GM23248 (cell line): ENCODE results near the gene FXR2.

ENCODE experiments used
- EZH2 ChIP-seq: fragments of 200-600 bp; sonication (generic); IDR thresholded peaks from 2 replicates; pipeline ENCODE4 v1.6.1; 2018; ENCODE audit warnings: antibody characterized with exemption, mild to moderate bottlenecking; ENCODE audit not compliant: insufficient read depth, poor library complexity, severe bottlenecking
- EZH2phosphoT487 ChIP-seq: fragments of 200-600 bp; sonication (generic); IDR thresholded peaks from 2 replicates; pipeline ENCODE4 v1.6.1; 2018; ENCODE audit warnings: antibody characterized with exemption, moderate library complexity, mild to moderate bottlenecking, low read depth; ENCODE audit not compliant: insufficient read depth

DNA sequence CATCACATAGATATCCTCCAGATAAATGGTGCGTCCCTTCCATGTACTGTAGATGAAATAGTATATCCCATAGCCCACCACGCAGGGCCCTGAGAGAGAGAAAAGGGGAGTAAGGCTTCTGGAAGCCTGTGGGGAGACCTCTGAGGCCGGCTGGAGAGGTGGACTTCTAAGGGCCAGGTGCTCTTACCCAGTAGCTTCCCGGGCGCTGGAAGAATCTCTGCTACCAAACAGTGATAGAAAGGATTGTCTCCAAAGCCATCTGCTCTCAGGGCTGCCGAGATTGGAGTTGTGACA lies 12.2 kb upstream of the FXR2 start:
- TF ChIP-seq EZH2 = no peak
- TF ChIP-seq EZH2phosphoT487 = no peak
